Brain microvascular endothelial cell (primary cell): ENCODE results near the gene PCED1B.

ENCODE experiments used
- DNase-seq: peaks from one replicate; pipeline ENCODE4 v3.0.0-alpha.2; 2020
- H3K27ac ChIP-seq: fragments of 250-450 bp; sonication (Bioruptor Pico); 2 replicates; pipeline ENCODE4 v1.5.1; 2020; ENCODE audit warnings: mild to moderate bottlenecking, moderate library complexity
- H3K27me3 ChIP-seq: fragments of 250-450 bp; sonication (Bioruptor Pico); replicated peaks from 2 replicates; pipeline ENCODE4 v1.5.1; 2020; ENCODE audit warnings: mild to moderate bottlenecking
- H3K36me3 ChIP-seq: fragments of 250-450 bp; sonication (Bioruptor Pico); replicated peaks from 2 replicates; pipeline ENCODE4 v1.5.1; 2020; ENCODE audit warnings: mild to moderate bottlenecking
- H3K4me3 ChIP-seq: 2 replicates; pipeline ENCODE4 v1.5.1; 2011; ENCODE audit warnings: low read depth, mild to moderate bottlenecking, control low read depth, low read length, moderate library complexity
- CTCF ChIP-seq: IDR thresholded peaks from 2 replicates; pipeline ENCODE4 v1.5.1; 2011; ENCODE audit warnings: low read depth, mild to moderate bottlenecking, moderate library complexity, low read length, control low read depth, inconsistent platforms; ENCODE audit errors: missing control alignments
- in situ Hi-C: cut with HindIII; loops from 2 replicates; pipeline ENCODE4 v1.10.0; 2017; ENCODE audit warnings: low sequenced_read_pairs, low pct_ligation_motif_present

Gene PCED1B

DNA sequence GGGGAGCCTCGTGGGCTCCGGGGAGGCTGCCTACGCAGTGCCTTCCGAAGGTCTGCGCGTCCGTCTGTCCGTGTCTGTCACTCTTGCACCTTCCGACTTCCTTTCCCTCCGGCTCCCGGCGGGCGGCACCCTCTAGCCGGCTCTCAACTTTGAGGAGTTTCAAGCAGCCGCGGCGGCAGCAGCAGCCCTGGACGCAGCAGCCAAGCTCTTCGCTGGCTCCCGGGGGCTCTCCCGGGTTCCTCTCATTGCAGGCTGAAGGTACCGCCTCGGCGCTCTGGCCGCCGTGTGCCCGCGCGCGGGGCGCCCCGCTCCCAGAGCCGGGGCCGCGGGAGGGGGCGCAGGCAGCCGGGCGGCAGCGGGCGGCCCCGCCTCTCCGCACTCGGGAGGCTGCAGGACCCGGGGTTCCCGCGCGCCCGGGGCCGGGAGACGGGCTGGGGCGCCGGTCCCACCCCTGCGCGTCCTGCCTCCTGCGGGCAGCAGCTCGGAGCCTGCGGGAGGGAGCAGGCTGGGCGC, at the start of gene PCED1B, which contains the start of gene AMIGO2:
TSS of gene PCED1B (plus strand) at position 154 of the 513 bp plus-strand sequence. CDS start 155,443 bp downstream, outside the sequence.
TSS of gene AMIGO2 (minus strand) at position 492 of the 513 bp plus-strand sequence. CDS start 957 bp downstream, outside the sequence.
- peak; percentile 66 for TF ChIP-seq CTCF
- Histone ChIP-seq H3K27ac (peak within 1 kb of the TSS; percentile 88), H3K27me3 (no peaks in the 10 kb centered on the region), H3K36me3 (peaks cover 4% of the 10 kb centered on the region), H3K4me3 (peak within 1 kb of the TSS; percentile 78)
- peak; percentile 67 for DNase-seq
- in situ Hi-C loops: no loop called here

DNA sequence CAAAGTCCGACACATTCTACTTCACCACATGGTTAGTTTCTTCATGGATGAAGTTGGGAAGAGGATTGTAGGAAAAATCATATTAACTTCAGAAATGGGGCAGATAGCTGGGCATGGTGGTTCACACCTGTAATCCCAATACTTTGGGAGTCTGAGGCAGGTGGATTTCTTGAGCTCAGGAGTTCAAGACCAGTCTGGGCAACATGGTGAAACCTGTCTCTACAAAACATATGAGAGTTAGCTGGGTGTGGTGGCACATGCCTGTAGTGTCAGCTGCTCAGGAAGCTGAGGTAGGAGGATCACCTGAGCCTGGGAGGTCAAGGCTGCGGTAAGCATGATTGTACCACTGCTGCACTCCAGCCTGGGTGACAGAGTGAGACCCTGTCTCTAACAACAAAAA, 49.5 kb upstream of the PCED1B start:
- no peak for DNase-seq
- H3K4me3 ChIP-seq: no peak overlapping the region
- no peak overlapping the region for H3K27ac ChIP-seq
- H3K36me3 ChIP-seq: no peaks in the 10 kb centered on the region
- TF ChIP-seq CTCF: no peak
- no peaks in the 10 kb centered on the region for H3K27me3 ChIP-seq
- in situ Hi-C loops: loop anchor here (10.0 kb wide), 1 partner anchor 295 kb away; no protein-coding TSS in a partner anchor

- in situ Hi-C loops: loop anchor here (10.0 kb wide), 1 partner anchor 292 kb away; no protein-coding TSS in a partner anchor
- Histone ChIP-seq H3K27me3 (no peaks in the 10 kb centered on the region), H3K4me3 (no peak overlapping the region), H3K36me3 (no peaks in the 10 kb centered on the region), H3K27ac (no peak overlapping the region)
- peak; percentile 51 for DNase-seq
- TF ChIP-seq CTCF: peak; percentile 40
Observed at GRCh38 chr12:47032644-47033043, 46.8 kb upstream of the PCED1B start.

- H3K27ac ChIP-seq: no peak overlapping the region
- H3K4me3 ChIP-seq: no peak overlapping the region
- no peak for TF ChIP-seq CTCF
- in situ Hi-C loops: loop anchor here (10.0 kb wide), 1 partner anchor 292 kb away; no protein-coding TSS in a partner anchor
- DNase-seq: no peak
- H3K36me3 ChIP-seq: no peaks in the 10 kb centered on the region
- no peaks in the 10 kb centered on the region for H3K27me3 ChIP-seq
Observed at GRCh38 chr12:47033081-47033480, 46.3 kb upstream of the PCED1B start.

- Histone ChIP-seq H3K27me3 (no peaks in the 10 kb centered on the region), H3K27ac (no peak overlapping the region), H3K4me3 (no peak overlapping the region), H3K36me3 (no peaks in the 10 kb centered on the region)
- DNase-seq: no peak
- in situ Hi-C loops: loop anchor here (10.0 kb wide), 1 partner anchor 291 kb away; no protein-coding TSS in a partner anchor
- no peak for TF ChIP-seq CTCF
Observed at GRCh38 chr12:47033789-47034555, 45.4 kb upstream of the PCED1B start.
